ENCODE results near the gene TNNI3K.

TNNI3K gene

DNA sequence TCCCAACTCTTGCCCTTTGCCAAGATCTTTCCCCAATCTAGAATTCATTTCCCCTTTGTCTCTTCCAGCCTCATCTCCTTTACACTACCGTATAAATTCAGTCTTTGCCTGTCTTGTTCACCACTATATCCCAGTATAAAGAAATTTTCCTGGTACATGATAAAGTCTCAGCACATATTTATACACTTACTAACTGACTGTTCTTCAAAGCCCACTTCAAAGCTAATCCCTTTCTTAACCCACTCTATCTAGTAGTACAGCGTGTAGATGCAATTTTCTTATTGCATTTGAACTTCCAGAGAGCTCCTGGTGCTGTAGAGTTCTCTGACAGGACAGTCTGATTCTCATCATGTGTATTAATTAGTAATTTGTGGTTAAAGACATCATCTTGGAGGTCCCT lies 199.1 kb downstream of the TNNI3K start:
- DNase-seq (ENCODE audit: low spot score), result no peak

DNA sequence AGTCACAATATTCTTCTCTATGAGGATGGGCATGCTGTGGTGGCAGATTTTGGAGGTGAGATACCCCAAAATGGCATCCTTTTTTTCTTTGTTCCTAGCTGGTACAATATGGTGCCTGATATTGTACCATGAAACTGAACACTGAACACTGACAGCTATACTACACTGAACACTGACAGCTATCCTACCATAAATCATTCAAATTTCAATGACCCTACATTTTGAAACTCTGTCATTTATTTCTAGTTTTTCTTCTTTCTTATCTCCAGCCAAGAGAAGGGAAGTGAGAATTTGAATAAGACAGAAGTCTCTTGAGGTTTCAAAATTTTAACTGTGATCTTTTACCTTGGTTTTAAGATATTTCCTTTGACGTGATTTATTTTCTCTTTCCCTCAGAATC lies 200.9 kb downstream of the TNNI3K start:
- no peak for DNase-seq (ENCODE audit: low spot score)

DNA sequence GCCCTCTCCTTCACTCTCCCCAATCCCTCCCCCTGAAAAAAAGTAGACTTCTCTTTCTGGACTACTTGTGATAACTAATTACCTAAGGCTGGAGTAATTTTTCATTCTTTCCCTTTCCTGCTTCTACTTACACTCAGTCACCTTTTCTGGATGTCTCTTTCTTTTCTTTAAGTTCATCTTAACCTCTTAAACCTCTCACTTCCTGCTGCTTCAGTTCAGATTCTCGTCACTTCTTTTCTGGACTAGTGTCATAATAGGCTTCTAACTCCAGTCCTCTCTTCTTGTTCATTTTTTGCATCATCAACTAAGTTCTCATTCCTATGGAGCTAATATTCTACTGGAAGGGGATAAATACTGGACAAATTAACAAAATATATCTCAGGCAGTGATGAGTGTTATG lies 201.8 kb downstream of the TNNI3K start:
- no peak for DNase-seq (ENCODE audit: low spot score)

DNA sequence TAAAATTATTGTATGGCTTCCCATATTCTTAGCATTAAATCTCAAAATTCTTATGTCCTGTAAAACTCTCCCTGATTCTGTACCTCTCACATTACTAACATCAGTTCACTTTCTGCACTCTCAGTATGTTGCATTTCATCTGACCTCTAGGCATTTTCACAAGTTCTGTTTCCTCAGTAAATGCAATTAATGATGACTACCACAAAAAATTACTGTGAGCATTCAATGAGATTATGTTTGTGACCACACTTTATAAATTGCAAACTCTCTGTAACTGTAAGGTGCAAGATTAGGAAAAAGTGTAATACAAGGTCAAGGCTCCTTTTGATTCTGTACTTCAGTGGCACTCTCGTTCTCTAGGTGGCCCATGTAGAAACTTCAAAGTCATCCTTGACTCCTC lies 216.8 kb downstream of the TNNI3K start:
- DNase-seq (ENCODE audit: low spot score), result no peak

DNA sequence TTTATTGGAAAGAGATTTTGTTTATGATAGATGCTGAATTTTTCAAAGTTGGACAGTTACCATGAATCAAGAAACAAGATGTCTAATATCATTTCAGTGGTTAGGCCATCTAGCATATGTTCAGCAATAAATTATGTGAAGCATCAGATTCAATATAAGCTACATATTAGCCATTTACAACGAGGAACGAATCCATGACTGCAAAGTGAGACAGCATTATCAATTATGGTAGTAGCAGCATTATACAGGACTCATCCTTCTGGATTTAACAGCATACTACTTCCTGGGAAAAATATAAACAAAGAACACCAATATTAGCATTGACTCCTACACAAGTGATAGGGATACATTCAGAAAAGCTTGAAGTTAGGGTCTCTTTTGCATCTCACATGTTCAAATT lies 218.1 kb downstream of the TNNI3K start:
- no peak for DNase-seq (ENCODE audit: low spot score)

DNA sequence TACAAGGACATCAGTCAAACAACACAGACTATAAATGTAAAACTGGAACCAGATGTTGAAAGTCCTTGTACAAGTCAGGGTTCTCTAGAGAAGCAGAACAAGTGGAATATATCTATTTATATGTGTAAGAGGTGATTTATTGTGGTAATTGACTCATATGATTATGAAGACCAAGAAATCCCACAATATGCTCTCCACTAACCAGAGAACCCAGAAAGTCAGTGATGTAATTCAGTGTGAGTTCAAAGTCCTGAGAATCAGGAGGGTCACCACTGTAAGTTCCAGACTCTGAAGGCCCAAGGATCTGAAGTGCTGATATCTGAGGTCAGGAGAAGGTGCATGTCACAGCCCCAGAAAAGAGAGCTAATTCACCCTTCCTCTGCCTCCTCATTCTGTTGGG lies 220.2 kb downstream of the TNNI3K start:
- no peak for DNase-seq (ENCODE audit: low spot score)

DNA sequence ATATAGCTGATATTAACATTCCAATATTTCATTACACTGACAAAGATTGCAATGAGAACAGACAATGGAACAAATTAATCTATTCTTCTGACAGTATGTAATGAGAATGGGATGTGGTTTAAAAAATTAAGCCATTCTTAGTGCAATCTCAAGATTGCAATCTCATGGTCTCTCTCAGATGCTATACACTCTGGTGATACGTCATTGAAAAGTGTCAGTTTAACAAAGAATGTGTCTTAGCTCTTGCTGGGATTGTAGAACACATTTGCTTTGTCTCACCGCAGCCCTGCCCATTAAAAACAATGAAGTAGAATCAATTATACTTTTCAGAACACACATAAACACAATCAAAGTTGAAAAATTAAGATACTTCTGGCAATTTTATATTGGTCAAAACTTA lies 222.1 kb downstream of the TNNI3K start:
- DNase-seq (ENCODE audit: low spot score), result no peak

DNA sequence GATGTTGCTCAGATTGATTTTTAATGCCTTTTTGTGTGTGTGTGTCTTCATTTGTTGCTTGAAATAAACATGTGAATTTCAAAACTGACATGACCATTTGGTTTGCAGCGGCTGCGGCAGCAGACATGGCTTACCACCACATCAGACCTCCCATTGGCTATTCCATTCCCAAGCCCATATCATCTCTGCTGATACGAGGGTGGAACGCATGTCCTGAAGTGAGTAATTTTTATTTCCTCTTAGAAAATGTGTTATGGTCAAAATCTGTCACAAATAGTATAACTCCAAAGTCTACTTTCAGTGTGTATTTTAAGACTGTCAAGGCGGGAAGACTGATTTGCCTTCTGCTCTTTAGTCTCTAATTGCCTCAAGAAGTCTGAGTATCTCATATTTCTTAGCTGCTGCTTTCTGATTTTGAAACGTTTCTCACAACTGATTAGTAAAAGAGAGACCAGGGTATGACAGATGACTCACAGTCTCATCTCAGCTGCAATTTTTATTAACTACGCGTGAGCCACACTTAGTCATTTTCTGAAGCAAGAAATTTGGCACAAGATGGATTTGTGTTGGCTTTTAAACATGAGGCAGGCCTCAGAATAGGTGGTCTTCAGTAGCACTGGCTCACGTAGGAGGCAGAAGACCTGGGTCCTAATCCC lies 228.3 kb downstream of the TNNI3K start:
- no peak for DNase-seq (ENCODE audit: low spot score)

DNA sequence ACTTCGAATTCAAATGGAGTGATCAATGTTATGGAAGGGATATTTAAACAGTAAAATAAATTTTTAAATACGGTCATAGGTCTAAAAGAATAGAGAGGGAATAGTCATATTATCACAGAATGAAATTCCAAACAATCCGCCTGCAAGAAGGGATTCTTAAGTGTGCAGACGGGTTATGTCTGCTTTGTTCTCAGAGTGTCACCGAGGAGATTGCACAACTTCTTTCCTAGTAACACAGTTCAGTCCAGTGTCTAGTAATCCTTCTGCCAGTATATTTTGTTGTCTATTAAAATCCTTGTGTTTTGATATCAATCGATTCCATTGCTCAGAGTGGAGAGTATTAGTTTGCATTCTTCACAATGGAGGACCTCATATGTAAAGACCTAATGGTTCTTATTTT lies 228.8 kb downstream of the TNNI3K start:
- DNase-seq (ENCODE audit: low spot score), result no peak

DNA sequence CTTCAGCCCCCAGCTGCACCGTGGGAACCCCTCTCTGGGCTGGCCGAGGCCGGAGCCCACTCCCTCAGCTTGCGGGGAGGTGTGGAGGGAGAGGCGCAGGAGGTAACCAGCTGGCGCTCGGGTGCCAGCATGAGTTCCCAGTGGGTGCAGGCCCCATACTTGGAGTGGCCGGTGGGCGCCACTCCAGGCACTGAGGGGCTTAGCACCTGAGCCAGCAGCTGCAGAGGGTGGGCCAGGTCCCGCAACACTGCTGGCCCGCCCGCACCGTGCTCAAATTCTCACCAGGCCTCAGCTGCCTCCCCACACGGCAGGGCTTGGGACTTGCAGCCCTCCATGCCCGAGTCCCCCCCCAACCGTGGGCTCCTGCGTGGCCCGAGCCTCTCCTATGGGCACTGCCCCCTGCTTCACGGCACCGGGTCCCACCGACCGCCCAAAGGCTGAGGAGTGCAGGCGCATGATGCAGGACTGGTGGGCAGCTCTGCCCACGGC lies 230.1 kb downstream of the TNNI3K start:
- no peak for DNase-seq (ENCODE audit: low spot score)

DNA sequence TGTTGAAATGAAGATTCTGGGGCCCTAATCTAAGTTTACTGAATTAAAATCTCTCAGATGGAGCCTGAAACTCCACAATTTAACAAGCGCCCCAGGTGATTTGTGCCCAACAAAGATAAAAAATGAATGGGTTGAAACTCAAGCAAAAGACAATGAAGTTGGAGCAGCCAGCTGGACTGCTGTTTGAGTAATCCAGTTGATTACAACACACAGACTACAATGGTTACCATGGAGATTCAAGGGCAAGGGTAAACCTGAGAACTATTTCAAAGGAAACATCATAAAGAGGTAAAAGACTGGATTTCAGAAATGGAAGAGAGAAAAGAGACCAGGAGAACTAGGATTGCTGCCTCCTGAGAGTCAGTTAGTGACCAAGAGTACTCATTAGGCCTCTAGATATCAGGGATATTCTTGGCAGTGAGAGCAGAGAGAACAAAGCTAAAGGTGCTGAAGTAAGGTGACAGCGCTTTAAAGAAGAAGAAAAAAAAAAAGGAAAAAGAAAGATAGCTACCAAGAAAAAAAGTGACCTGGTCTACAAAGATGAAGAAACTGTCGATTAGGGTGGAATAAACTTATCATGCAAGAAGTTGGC lies 232.7 kb downstream of the TNNI3K start:
- no peak for DNase-seq (ENCODE audit: low spot score)

DNA sequence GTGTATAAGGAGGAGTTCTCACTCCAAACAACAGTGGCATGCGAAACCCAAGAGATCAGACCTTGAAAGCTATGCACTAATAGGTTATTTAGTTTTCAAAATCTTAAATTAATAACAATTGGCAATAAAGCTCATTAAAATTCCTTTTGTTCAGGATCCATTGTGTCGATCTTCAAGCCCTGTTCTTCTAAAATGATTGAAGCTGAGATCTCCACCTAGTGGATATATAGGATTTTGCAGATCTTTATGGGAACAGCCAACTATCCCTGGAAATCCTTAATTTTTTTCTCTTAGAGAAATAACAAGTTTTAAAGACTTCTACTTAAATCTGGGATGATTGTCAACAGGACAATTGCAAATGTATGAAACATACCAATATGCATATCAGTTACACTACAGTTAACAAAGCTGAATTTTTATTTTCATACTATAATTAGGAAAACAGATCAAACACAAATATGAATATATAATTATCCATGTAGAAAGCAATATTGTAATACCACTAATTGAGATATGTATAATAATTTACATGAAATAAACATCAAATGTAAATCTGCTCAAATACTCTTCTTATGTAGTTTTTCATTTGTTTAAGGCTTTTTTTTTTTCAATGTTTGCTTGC lies 233.9 kb downstream of the TNNI3K start:
- DNase-seq (ENCODE audit: low spot score), result peak; percentile 67

DNA sequence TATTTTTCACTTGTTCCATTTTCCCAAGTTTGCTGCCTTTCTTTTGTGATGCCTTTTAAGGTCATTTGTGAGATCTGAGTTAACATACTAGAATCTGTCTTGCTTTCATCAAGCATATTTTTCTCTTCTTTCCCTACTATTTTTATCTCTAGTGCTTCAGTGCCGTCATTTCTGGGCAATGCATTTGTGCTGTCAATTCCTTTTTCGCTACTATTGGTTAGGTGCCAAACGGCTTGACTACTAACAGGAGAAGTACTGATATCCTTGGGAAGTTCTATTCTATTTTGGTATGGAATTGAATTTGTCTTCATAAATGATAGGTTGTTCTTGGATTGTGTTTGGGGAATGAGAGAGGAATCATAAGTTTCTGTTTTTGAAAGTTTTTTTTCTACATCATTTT lies 235.1 kb downstream of the TNNI3K start:
- no peak for DNase-seq (ENCODE audit: low spot score)

DNA sequence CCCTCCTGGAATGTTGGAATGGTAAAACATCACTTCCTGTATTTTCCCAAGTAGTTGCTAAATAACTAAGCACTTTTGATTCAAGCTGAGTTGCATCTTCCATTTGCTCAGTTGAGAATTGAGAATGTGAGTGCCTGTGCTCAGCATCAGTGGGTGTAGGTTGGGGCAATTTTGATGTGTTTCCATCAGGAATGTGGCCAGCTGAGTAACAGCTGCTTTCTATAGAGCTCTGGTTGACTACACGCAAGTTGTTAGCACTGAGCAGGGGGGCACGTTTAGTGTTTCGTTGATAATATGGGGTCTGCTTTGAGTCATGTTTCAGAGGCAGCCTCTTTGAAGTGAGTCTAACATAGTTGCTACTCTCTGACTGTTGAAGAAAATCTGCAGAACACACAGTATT lies 235.7 kb downstream of the TNNI3K start:
- no peak for DNase-seq (ENCODE audit: low spot score)

DNA sequence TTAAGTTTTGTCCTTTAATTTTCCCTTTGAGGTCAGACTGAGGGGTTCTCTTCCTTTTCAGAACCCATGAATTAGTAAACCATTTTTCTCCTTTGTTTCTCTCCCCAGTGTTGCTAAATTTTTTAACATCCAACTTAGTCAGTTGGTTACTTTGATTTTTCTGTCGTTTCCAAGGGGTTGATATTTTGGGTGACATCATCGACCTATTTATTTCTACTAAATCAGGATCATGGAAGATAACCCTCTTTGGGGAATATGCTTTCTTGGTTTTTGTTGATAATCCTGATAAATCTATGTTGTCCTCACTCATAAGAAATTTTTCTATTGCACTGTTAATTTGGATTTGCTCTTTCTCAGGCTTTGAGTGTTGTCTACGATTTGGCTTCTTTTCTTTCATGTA lies 236.3 kb downstream of the TNNI3K start:
- DNase-seq (ENCODE audit: low spot score), result no peak

DNA sequence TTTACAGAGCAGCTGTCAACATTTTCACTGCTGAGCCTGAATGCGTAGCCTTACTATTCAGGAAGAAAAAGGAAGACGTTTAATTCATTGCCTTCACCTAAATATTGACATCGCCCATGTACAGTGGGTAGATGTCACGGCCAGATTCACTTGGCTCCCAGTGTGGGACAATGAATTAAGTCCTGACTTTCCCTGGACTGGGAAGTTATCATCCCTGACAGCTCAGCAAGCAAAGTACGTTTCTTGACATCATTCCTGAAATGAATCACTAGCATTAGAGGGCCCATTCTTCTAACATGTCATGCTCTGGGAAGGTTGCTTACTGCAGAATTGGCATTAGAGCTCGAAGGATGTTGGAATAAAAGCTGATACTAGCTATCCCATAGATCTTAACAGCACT lies 239.4 kb downstream of the TNNI3K start:
- DNase-seq (ENCODE audit: low spot score), result no peak

DNA sequence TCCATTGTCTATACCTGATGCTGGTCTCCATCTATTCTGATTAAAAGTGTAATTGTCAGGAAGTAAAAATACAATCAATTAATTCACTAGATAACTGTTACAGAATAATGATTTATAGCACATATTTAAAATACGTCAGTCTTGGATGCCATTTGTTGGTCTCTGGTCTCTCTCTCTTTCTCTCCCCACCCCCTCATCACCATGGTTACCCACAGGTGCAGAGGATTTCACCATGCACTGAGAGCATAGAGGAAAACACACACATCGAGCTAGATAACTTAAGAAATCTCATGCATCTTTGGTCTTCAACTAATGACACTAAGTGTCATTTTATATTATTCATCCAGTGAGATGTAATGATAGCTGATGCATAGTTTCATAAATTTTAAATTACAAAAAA lies 243.8 kb downstream of the TNNI3K start:
- no peak for DNase-seq (ENCODE audit: low spot score)

DNA sequence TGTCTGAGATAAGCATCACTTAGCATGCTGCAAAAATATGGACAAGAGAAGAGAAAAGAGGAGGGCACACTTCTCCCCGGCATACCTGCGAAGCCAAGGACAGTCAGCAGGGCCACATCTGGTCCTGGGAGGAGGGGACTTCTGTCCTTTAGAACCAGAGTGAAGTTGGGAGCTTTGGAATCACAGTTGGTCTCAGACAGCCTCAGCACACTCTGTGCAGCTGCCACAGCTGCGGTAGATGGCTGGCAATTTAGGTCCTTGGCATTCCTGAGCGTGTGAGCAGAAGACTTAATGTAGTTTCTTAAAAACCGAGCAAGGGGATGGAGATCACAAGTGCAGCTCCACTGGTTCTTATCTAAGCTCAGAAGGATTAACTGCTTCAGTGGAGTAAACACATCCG lies 244.9 kb downstream of the TNNI3K start:
- no peak for DNase-seq (ENCODE audit: low spot score)

DNA sequence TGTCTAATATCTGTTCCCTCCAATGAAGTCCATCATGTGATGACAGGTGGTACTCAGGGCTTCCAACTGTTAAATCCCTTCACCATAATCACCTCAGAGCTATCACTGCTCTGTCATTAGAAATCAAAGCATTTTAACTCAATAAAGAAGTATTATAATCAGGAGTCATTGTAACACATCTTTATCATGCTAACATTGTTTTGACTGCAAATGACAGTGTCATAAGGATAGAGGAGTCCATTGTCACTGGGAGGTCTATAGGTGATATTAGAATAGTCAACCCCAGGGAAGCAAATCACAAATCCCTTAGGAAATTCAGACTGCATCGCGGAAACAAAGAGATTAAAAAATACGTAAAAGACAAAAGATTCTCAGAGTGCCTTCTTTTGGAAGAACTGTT lies 246.4 kb downstream of the TNNI3K start:
- no peak for DNase-seq (ENCODE audit: low spot score)

DNA sequence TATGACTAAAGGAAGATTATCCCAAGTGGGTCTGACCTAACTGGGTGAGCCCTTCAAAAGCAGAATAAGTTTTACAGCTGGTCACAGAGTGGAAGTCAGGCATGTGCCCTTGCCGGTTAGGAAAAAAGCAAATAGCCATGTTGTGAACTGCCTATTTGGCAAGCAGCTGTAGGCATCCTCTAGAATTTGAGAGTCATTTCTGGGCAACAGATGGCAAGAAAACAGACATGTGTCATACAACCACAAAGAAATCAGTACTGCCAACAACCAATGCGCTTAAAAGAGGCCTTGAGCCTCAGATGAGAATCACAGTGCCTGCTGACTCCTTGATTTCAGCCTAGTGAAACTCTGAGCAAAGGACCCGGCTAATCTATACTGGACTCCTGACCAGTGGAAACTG lies 250.4 kb downstream of the TNNI3K start:
- DNase-seq (ENCODE audit: low spot score), result peak; percentile 38

DNA sequence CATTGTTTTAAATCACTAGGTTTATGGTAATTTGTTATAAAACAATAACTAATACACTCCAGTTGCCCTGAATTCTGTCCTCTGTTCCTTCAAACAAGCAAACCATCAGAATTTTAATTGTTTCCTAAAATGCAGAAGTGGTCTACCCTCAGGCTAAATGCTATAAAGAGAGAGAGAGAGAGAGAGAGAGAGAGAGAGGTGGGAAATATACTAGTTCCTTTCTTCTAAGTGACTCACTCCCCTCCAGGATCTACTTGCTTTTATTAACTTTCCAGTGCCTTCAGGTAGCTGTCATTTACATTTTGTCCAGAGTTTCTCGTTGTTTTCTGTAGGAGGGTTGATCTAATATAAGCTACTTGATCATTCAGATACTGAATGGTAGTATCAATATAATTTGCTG lies 250.8 kb downstream of the TNNI3K start:
- no peak for DNase-seq (ENCODE audit: low spot score)

DNA sequence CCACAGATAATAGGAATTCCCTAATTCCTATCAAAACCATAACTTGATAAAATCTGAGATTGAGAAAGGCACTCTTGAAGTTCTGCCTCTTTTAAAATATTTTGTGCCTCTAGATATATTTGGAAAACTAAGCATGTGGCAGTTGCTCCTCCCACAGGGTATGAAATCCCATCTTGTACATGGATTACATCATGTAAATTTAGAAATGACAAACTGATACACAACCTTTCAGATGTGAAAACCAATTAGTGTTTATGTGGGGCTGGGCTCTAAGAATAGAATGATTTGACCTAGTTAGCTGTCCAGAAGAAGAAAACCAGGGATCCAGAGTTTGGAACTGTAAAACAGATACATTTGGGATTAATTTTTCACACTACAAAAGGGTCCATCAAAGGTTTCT lies 261.5 kb downstream of the TNNI3K start:
- no peak for DNase-seq (ENCODE audit: low spot score)

DNA sequence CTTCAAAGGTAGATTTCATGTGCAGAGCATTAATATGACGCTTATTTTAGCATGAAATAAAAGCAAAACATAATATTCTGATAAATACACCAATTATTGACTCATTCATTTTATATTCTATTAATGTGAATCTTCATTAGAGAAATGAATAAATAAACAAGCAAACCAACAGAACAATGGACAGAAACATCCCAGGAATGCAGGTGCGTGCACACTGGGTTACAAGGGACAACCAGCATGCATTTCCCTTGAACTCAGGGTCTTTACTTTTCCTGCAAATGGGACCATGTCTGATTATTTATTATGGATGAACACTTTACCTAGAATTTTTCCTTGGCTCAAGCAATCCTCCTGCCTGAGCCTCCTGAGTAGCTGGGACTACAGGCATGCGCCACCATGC lies 263.7 kb downstream of the TNNI3K start:
- no peak for DNase-seq (ENCODE audit: low spot score)

DNA sequence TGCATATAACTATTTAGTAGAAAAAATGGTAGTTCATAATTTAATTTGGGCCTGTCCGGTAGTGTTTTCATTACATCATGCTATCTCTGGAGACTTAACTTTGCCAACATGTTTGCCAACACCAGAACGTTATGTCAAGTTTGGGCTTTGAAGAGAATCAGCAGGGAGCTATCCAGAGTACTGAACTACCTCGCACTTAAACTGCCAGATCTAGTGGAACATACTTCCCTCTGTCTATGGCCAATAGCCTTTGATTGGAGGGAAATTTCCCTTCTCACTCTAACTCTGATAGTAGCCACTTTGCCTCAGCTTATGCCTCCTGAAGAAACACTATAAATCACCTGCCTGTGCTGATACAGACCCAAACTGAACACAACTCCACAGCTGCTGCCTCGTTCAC lies 267.2 kb downstream of the TNNI3K start:
- no peak for DNase-seq (ENCODE audit: low spot score)

Measured in cerebellar cortex (tissue), 1 donor.